ENCODE results near the gene AKNAD1.
"Not testable (repeated sequence)": the region's sequence is repeated elsewhere in the genome, so short reads cannot be mapped to it uniquely, and the experiment has no call there.

AKNAD1 gene

DNA sequence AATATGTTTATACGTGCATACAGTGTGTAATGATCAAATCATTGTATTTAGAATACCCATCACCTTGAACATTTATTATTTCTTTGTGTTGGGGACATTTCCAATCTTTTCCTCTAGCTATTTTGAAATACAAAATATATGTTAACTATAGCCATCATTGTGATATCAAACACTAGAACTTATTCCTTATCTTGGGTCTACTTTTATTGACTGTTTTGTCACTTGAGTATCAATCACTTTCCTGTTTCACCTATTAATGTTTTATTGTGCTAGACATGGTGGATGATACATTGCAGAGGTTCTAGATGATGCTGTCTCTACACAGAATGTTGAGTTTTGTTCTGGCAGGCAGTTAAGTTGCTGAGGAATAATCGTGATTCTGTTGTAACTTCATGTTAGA is 64.5 kb downstream of the AKNAD1 start:
- in situ Hi-C loops (cut with MboI; ENCODE audit: low sequenced_read_pairs), result no loop called here

- in situ Hi-C loops (cut with MboI; ENCODE audit: low sequenced_read_pairs), result no loop called here
These were observed 65.1 kb downstream of the AKNAD1 start for GRCh38 chr1:108791790-108792189.

GRCh38 chr1:108785880-108786279 is 71.0 kb downstream of the AKNAD1 start:
- in situ Hi-C loops (cut with MboI; ENCODE audit: low sequenced_read_pairs), result no loop called here

GRCh38 chr1:108785264-108785663 is 71.6 kb downstream of the AKNAD1 start:
- in situ Hi-C loops (cut with MboI; ENCODE audit: low sequenced_read_pairs), result no loop called here

DNA sequence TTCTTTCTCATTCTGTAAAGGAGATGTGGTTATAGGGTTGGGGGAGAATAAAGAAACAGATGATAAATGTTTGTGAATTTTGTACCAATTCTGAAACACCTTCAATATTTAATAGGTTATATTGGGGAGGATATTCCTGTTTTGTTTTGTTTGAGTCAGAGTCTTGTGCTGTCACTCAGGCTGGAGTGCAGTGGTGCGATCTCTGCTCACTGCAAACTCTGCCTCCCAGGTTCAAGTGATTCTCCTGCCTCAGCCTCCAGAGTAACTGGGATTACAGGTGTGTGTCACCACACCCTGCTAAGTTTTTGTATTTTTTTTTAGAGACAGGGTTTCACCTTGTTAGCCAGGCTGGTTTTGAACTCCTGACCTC is 75.3 kb downstream of the AKNAD1 start:
- in situ Hi-C loops (cut with MboI; ENCODE audit: low sequenced_read_pairs), result not testable (repeated sequence)

DNA sequence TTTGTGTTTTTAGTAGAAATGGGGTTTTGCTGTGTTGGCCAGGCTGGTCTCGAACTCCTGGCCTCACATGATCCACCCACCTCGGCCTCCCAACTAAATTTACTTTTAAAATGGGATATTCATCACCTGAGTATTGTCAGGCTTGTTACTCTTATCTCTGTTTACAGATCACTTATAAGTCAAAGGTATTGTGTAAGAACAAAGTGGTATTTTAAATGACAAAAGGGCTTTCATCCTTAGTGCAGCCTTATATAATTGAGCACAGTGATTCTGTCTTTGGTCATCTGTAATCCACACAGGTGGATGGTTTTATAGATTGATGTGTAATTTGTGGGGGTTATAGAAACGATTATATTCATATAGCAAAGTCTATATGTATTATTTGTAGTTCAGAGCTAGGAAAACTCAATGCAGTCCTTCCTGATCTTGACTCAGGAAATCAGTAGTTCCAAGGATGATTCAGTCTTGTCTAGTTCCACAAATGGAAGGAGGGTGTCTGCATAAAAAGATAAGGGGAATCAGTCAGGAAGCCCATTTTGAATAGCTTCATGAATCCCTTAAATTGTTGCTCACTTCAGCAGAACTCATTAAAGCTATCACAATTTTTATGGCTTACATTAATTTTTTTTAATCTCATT is 75.8 kb downstream of the AKNAD1 start:
- in situ Hi-C loops (cut with MboI; ENCODE audit: low sequenced_read_pairs), result no loop called here

- in situ Hi-C loops (cut with MboI; ENCODE audit: low sequenced_read_pairs), result no loop called here
These were observed 77.4 kb downstream of the AKNAD1 start for GRCh38 chr1:108779455-108779854.

- in situ Hi-C loops (cut with MboI; ENCODE audit: low sequenced_read_pairs), result no loop called here
These were observed 79.1 kb downstream of the AKNAD1 start for GRCh38 chr1:108777839-108778238.

DNA sequence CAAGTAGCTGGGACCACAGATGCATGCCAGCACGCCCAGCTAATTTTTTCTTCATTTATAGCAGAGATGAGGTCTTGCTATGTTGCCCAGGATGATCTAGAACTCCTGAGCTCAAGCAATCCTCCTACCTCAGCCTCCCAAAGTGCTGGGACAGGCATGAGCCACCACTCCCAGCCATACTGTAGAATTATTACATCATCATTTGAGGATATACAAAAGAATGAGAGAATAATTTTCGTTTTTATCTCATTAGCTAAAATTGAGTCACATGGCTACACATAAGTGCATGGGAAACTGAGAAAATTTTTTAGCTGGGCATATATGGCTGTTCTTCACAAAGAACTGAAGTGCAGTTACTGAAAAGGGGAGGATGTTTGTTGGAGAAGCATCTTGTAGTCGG is 89.2 kb downstream of the AKNAD1 start:
- in situ Hi-C loops (cut with MboI; ENCODE audit: low sequenced_read_pairs), result no loop called here

- in situ Hi-C loops (cut with MboI; ENCODE audit: low sequenced_read_pairs), result no loop called here
These were observed 89.8 kb downstream of the AKNAD1 start for GRCh38 chr1:108767115-108767514.

Data from HL-60/S4 treated with phorbol 12-myristate 13-acetate at 8.2 ng/mL for 4 days and 3 days (cell line).